ENCODE data around the gene CACNG1. TPM values are rescaled to one million over a fixed set of nuclear protein-coding genes. Genes with fewer than 3 reads are reported as not detected.

Gene CACNG1, protein sequence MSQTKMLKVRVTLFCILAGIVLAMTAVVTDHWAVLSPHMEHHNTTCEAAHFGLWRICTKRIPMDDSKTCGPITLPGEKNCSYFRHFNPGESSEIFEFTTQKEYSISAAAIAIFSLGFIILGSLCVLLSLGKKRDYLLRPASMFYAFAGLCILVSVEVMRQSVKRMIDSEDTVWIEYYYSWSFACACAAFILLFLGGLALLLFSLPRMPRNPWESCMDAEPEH
- total RNA-seq (not detected in 2 replicates), polyA plus RNA-seq (not detected in 2 replicates), polyA minus RNA-seq (ENCODE audit: low replicate concordance) (not detected in 2 replicates)
- not detected in 2 replicates for polyA plus RNA-seq (2012)

DNA sequence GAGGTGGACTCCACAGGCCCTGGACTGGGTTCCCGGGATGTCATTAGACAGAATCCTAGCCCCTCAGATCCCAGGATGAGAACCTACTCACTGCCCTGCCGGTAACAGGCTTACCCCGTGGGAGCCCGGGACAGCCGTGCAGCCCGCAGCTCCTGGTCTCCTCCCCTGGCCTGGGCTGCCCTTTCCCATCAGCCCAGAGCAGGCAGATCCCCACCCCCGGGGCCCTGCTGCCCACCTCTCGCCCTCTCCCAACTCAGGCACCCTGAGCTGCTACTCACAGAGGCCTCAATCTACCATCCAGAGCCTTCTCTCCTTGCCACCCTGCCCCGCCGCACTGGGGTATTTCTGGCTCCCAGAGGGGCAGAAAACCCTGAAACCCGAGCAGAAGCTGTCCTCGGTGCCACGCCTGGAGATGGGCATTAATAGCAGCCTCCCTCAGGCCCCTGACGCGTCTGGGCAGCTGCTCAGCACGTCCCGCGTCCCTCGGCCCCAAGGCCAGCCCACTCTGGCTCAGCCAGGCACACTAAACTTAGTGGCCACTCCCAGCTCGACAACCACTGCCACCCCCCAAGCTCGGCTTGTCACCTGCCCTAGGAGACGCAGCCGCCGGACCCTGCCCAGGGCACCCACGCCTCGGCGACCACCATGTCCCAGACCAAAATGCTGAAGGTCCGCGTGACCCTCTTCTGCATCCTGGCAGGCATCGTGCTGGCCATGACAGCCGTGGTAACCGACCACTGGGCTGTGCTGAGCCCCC lies at the start of gene CACNG1:
Gene CACNG1, plus strand, starts transcription at position 539 of the 757 bp plus-strand sequence. Its CDS starts 107 bp downstream, at position 646.
- Histone ChIP-seq H2AFZ (ENCODE audit: low read length) (no peak within 1 kb of the TSS), H3K27ac (ENCODE audit: insufficient read depth, low read length) (no peak within 1 kb of the TSS)

DNA sequence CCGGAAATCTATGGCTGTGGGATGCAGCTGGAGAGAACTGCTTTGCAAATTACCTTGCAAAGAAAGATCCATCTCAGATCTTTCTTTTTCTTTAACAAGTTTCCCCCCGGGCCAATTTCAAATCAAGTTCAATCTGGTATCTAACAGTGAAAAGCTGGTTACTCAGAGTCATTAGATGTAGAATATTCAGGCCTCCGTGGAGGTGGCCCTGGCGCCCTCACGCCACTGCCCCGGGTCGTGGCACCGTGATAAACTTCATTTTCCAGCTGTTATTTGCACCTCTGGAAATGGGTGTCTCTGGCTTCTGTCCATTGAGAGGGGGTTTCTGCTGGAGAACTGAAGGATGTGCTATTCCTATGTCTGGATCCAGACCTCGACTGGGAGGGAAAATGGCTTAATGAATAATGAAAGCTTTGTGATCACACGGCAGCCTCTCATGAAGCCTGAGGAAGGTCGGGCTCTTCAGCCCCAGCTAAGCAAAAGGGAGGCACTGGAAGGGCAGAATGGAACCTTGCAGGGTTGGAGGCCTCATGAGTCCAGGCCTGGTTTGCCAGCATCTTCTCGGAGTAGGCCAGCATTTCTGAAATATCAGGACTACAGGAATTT lies 49.3 kb upstream of the CACNG1 start:
- H4K20me1 ChIP-seq (ENCODE audit: control insufficient read depth, extremely low read depth, insufficient read depth, low read length): no peaks in the 10 kb centered on the region
- H2AFZ ChIP-seq (ENCODE audit: low read length): no peak overlapping the region
- no peak overlapping the region for H3K27ac ChIP-seq (ENCODE audit: insufficient read depth, low read length)
- no peak overlapping the region for H3K4me2 ChIP-seq (ENCODE audit: extremely low read depth, insufficient read depth, low read length)
- no peak overlapping the region for H3K9ac ChIP-seq (ENCODE audit: insufficient read depth, low read length)
- peaks cover 6% of the 10 kb centered on the region for H3K27me3 ChIP-seq (ENCODE audit: control insufficient read depth, insufficient read depth, low read length)
- no peak for TF ChIP-seq EZH2 (IDR thresholded peaks at IDR 0.05; ENCODE audit: low read length, missing control alignments)
- TF ChIP-seq, protein P1, sequence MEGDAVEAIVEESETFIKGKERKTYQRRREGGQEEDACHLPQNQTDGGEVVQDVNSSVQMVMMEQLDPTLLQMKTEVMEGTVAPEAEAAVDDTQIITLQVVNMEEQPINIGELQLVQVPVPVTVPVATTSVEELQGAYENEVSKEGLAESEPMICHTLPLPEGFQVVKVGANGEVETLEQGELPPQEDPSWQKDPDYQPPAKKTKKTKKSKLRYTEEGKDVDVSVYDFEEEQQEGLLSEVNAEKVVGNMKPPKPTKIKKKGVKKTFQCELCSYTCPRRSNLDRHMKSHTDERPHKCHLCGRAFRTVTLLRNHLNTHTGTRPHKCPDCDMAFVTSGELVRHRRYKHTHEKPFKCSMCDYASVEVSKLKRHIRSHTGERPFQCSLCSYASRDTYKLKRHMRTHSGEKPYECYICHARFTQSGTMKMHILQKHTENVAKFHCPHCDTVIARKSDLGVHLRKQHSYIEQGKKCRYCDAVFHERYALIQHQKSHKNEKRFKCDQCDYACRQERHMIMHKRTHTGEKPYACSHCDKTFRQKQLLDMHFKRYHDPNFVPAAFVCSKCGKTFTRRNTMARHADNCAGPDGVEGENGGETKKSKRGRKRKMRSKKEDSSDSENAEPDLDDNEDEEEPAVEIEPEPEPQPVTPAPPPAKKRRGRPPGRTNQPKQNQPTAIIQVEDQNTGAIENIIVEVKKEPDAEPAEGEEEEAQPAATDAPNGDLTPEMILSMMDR (conservative IDR thresholded peaks at IDR 0.05 in 1 of 2, IDR thresholded peaks at IDR 0.05 in 1 of 2; ENCODE audit: low read depth in 1 of 2, low read length in 2 of 2): no peak
- H3K79me2 ChIP-seq (ENCODE audit: control insufficient read depth, insufficient read depth, low read length): no peaks in the 10 kb centered on the region
- H3K4me1 ChIP-seq (ENCODE audit: control insufficient read depth, extremely low read depth, insufficient read depth, low read length): no peaks in the 10 kb centered on the region
- no peak overlapping the region for H3K4me3 ChIP-seq (replicated peaks in 1 of 4; ENCODE audit: control extremely low read depth in 1 of 4, insufficient read depth in 1 of 4, low read depth in 3 of 4, low read length in 4 of 4)
- H3K9me3 ChIP-seq (ENCODE audit: control insufficient read depth, insufficient read depth, low read depth, low read length): no peaks in the 10 kb centered on the region
- H3K36me3 ChIP-seq (ENCODE audit: control insufficient read depth, insufficient read depth, low read length): no peaks in the 10 kb centered on the region
- no peak for DNase-seq (ENCODE audit: low read depth in 2 of 2)

More for the DNA sequence above, at the start of gene CACNG1:
- Histone ChIP-seq H3K4me1 (ENCODE audit: control insufficient read depth, extremely low read depth, insufficient read depth, low read length) (no peaks in the 10 kb centered on the region), H3K4me3 (replicated peaks in 1 of 4; ENCODE audit: control extremely low read depth in 1 of 4, insufficient read depth in 1 of 4, low read depth in 3 of 4, low read length in 4 of 4) (no peak within 1 kb of the TSS), H3K36me3 (ENCODE audit: control insufficient read depth, insufficient read depth, low read length) (no peaks in the 10 kb centered on the region), H4K20me1 (ENCODE audit: control insufficient read depth, extremely low read depth, insufficient read depth, low read length) (no peaks in the 10 kb centered on the region), H3K4me2 (ENCODE audit: extremely low read depth, insufficient read depth, low read length) (no peak within 1 kb of the TSS), H3K27me3 (ENCODE audit: control insufficient read depth, insufficient read depth, low read length) (peaks cover 5% of the 10 kb centered on the region), H3K9ac (ENCODE audit: insufficient read depth, low read length) (no peak within 1 kb of the TSS), H3K9me3 (ENCODE audit: control insufficient read depth, insufficient read depth, low read depth, low read length) (no peaks in the 10 kb centered on the region), H3K79me2 (ENCODE audit: control insufficient read depth, insufficient read depth, low read length) (no peaks in the 10 kb centered on the region)
- no peak for DNase-seq (ENCODE audit: low read depth in 2 of 2)
- TF ChIP-seq EZH2 (IDR thresholded peaks at IDR 0.05; ENCODE audit: low read length, missing control alignments): no peak
- TF ChIP-seq, protein P1 (conservative IDR thresholded peaks at IDR 0.05 in 1 of 2, IDR thresholded peaks at IDR 0.05 in 1 of 2; ENCODE audit: low read depth in 1 of 2, low read length in 2 of 2): no peak

DNA sequence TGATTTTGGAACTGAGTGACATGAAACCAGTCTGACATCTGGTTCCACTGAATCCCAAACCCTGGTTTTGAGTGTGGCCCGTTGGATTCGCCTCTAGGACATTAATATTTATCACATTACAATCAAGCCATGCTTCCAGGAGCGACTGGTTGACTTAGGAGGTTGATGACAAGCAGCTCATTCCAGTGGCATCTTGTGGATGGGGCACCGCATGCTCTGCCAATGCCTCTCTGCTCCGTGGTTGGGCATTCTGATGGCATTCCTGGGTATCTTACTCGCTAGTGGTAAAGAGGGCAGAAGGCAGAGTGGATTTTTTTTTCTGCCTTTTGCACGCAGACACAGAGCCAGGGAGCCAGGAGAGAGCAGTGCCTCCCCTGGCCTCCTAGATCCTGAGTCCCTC lies 48.4 kb upstream of the CACNG1 start:
- no peak overlapping the region for H2AFZ ChIP-seq (ENCODE audit: low read length)
- no peaks in the 10 kb centered on the region for H4K20me1 ChIP-seq (ENCODE audit: control insufficient read depth, extremely low read depth, insufficient read depth, low read length)
- H3K4me2 ChIP-seq (ENCODE audit: extremely low read depth, insufficient read depth, low read length): no peak overlapping the region
- no peaks in the 10 kb centered on the region for H3K4me1 ChIP-seq (ENCODE audit: control insufficient read depth, extremely low read depth, insufficient read depth, low read length)
- peaks cover 5% of the 10 kb centered on the region for H3K27me3 ChIP-seq (ENCODE audit: control insufficient read depth, insufficient read depth, low read length)
- no peak for DNase-seq (ENCODE audit: low read depth in 2 of 2)
- no peak overlapping the region for H3K9ac ChIP-seq (ENCODE audit: insufficient read depth, low read length)
- H3K4me3 ChIP-seq (replicated peaks in 1 of 4; ENCODE audit: control extremely low read depth in 1 of 4, insufficient read depth in 1 of 4, low read depth in 3 of 4, low read length in 4 of 4): no peak overlapping the region
- no peaks in the 10 kb centered on the region for H3K9me3 ChIP-seq (ENCODE audit: control insufficient read depth, insufficient read depth, low read depth, low read length)
- H3K79me2 ChIP-seq (ENCODE audit: control insufficient read depth, insufficient read depth, low read length): no peaks in the 10 kb centered on the region
- no peaks in the 10 kb centered on the region for H3K36me3 ChIP-seq (ENCODE audit: control insufficient read depth, insufficient read depth, low read length)
- H3K27ac ChIP-seq (ENCODE audit: insufficient read depth, low read length): no peak overlapping the region
- TF ChIP-seq, protein P1 (conservative IDR thresholded peaks at IDR 0.05 in 1 of 2, IDR thresholded peaks at IDR 0.05 in 1 of 2; ENCODE audit: low read depth in 1 of 2, low read length in 2 of 2): no peak
- TF ChIP-seq EZH2 (IDR thresholded peaks at IDR 0.05; ENCODE audit: low read length, missing control alignments): no peak

Measured in fibroblast of lung (primary cell).